GM23338 (cell line): ENCODE measurements around the gene SLC66A3. TPM values are rescaled to one million over a fixed set of nuclear protein-coding genes. Genes with fewer than 3 reads are reported as not detected.

Source experiments
- ATAC-seq: fragments of 200-7000 bp; cut with Tn5 transposase; 3 replicates; pipeline ENCODE4 v1.9.1; 2020
- DNase-seq: peaks from one replicate; pipeline ENCODE4 v3.0.0-alpha.2; 2015; ENCODE audit warnings: low spot score
- H2AFZ ChIP-seq: fragments of 200-600 bp; sonication (generic); 2 replicates; pipeline ENCODE4 v1.8.0; 2016; ENCODE audit warnings: antibody characterized with exemption, mild to moderate bottlenecking, moderate library complexity
- H3F3A ChIP-seq: fragments of 200-600 bp; sonication (generic); replicated peaks from 2 replicates; pipeline ENCODE4 v1.8.0; 2017; ENCODE audit warnings: antibody characterized with exemption, mixed run types, low read depth
- H3K27ac ChIP-seq: fragments of 200-600 bp; sonication (generic); 2 replicates; pipeline ENCODE4 v1.6.1; 2016; ENCODE audit warnings: low read depth
- H3K27me3 ChIP-seq: fragments of 200-600 bp; sonication (generic); 2 replicates; pipeline ENCODE4 v1.8.0; 2016; ENCODE audit warnings: mild to moderate bottlenecking, mixed run types, moderate library complexity; ENCODE audit not compliant: insufficient read depth
- H3K36me3 ChIP-seq: fragments of 200-600 bp; sonication (generic); 2 replicates; pipeline ENCODE4 v1.8.0; 2016; ENCODE audit warnings: mild to moderate bottlenecking; ENCODE audit not compliant: insufficient read depth
- H3K4me1 ChIP-seq: fragments of 200-600 bp; sonication (generic); 2 replicates; pipeline ENCODE4 v1.8.0; 2016; ENCODE audit warnings: mild to moderate bottlenecking, moderate library complexity; ENCODE audit not compliant: insufficient read depth
- H3K4me2 ChIP-seq: fragments of 200-600 bp; sonication (generic); 2 replicates; pipeline ENCODE4 v1.7.1; 2017; ENCODE audit warnings: mixed run types
- H3K4me3 ChIP-seq: fragments of 200-600 bp; sonication (generic); 2 replicates; pipeline ENCODE4 v1.6.1; 2016; ENCODE audit warnings: mixed run types
- H3K79me2 ChIP-seq: fragments of 200-600 bp; sonication (generic); replicated peaks from 2 replicates; pipeline ENCODE4 v1.8.0; 2017; ENCODE audit warnings: mild to moderate bottlenecking; ENCODE audit not compliant: insufficient read depth
- H3K9me2 ChIP-seq: fragments of 200-600 bp; sonication (generic); 2 replicates; pipeline ENCODE4 v1.8.0; 2017; ENCODE audit not compliant: insufficient read depth
- H4K20me1 ChIP-seq: fragments of 200-600 bp; sonication (generic); replicated peaks from 2 replicates; pipeline ENCODE4 v1.8.0; 2017; ENCODE audit warnings: mild to moderate bottlenecking; ENCODE audit not compliant: insufficient read depth
- H3K27ac Mint-ChIP-seq: 2 replicates; pipeline ENCODE4 v1.8.0; 2020; ENCODE audit warnings: inconsistent platforms, mild to moderate bottlenecking, moderate library complexity, mixed read lengths
- H3K27me3 Mint-ChIP-seq: 3 replicates; pipeline ENCODE4 v1.8.0; 2022; ENCODE audit warnings: low read depth, mild to moderate bottlenecking, moderate library complexity, mixed read lengths, inconsistent platforms; ENCODE audit not compliant: insufficient read depth, poor library complexity
- H3K36me3 Mint-ChIP-seq: 3 replicates; pipeline ENCODE4 v1.8.0; 2021; ENCODE audit warnings: low read depth, mild to moderate bottlenecking, inconsistent platforms, moderate library complexity, mixed read lengths
- H3K4me1 Mint-ChIP-seq: 3 replicates; pipeline ENCODE4 v1.8.0; 2020; ENCODE audit warnings: mild to moderate bottlenecking, inconsistent platforms, mixed read lengths
- H3K4me3 Mint-ChIP-seq: 3 replicates; pipeline ENCODE4 v1.8.0; 2021; ENCODE audit warnings: moderate library complexity, mild to moderate bottlenecking, inconsistent platforms, mixed read lengths
- H3K9me3 Mint-ChIP-seq: 3 replicates; pipeline ENCODE4 v1.8.0; 2020; ENCODE audit warnings: moderate library complexity, mild to moderate bottlenecking, inconsistent platforms, mixed read lengths
- ETS1 ChIP-seq: IDR thresholded peaks from 2 replicates; pipeline ENCODE4 v1.6.1; 2016; ENCODE audit warnings: antibody characterized with exemption
- JUNB ChIP-seq: IDR thresholded peaks from one replicate; pipeline ENCODE4 v1.6.1; 2016; ENCODE audit warnings: antibody characterized with exemption; ENCODE audit not compliant: unreplicated experiment
- REST ChIP-seq: IDR thresholded peaks from one replicate; pipeline ENCODE4 v1.6.1; 2018; ENCODE audit warnings: antibody characterized with exemption; ENCODE audit not compliant: unreplicated experiment
- polyA plus RNA-seq: library from polyadenylated mRNA; unstranded; fragments of >200 nt; fragmentation: Nextera tagmentation; extraction: Ambion mirVana; gene quantifications from 2 replicates; pipeline ENCODE4 v1.2.1, GENCODE V29; 2016
- total RNA-seq: library from RNA; depleted of rRNA; stranded (reverse); fragments of >200 nt; shearing (Covaris generic); gene quantifications from 2 replicates; pipeline ENCODE4 v1.2.3, GENCODE V29; 2014

The SLC66A3 gene
- total and polyA plus RNA-seq, 2 experiments from 2014 or later: 13.7 to 18.4 TPM

GRCh38 chr2:11160256-11160655 lies 5.0 kb downstream of the SLC66A3 start:
- H3F3A ChIP-seq: 0 out of 2 replicates have a peak, but pooled peaks cover 7% of the 10 kb centered on the region
- Mint-ChIP-seq H3K4me1 (peaks cover 4% of the 10 kb centered on the region), H3K27me3 (peaks cover 9% of the 10 kb centered on the region), H3K27ac (no peak overlapping the region), H3K9me3 (no peaks in the 10 kb centered on the region; the same call in 2 of the 3 replicates), H3K4me3 (no peak overlapping the region), H3K36me3 (no peaks in the 10 kb centered on the region; the same call in 2 of the 3 replicates)
- H2AFZ ChIP-seq: 0 out of 2 replicates have a peak overlapping the region, but pooled peaks have one; percentile 23
- H3K27ac ChIP-seq: no peak overlapping the region
- no peaks in the 10 kb centered on the region for H3K9me2 ChIP-seq
- H4K20me1 ChIP-seq: no peaks in the 10 kb centered on the region
- H3K36me3 ChIP-seq: no peaks in the 10 kb centered on the region
- ATAC-seq (no peak), DNase-seq (no peak)
- peaks cover 6% of the 10 kb centered on the region; the same call in 1 of the 2 replicates for H3K27me3 ChIP-seq
- H3K4me2 ChIP-seq: no peak overlapping the region
- TF ChIP-seq ETS1 (no peak), JUNB (no peak)
- H3K4me1 ChIP-seq: no peaks in the 10 kb centered on the region
- no peak overlapping the region for H3K4me3 ChIP-seq
- H3K79me2 ChIP-seq: no peaks in the 10 kb centered on the region

- Histone ChIP-seq H3K4me2 (no peak overlapping the region), H3K4me1 (no peaks in the 10 kb centered on the region)
Measured at GRCh38 chr2:11160731-11161455, 5.6 kb downstream of the SLC66A3 start.

More at GRCh38 chr2:11160731-11161455, 5.6 kb downstream of the SLC66A3 start:
- H3K27ac Mint-ChIP-seq: no peak overlapping the region; the same call in 1 of the 2 replicates
- Histone ChIP-seq H3K79me2 (no peaks in the 10 kb centered on the region), H2AFZ (no peak overlapping the region), H3K36me3 (no peaks in the 10 kb centered on the region), H3K9me2 (no peaks in the 10 kb centered on the region), H3K27me3 (peaks cover 5% of the 10 kb centered on the region; the same call in 1 of the 2 replicates), H3F3A (0 out of 2 replicates have a peak, but pooled peaks cover 2% of the 10 kb centered on the region), H3K27ac (no peak overlapping the region), H3K4me3 (no peak overlapping the region), H4K20me1 (no peaks in the 10 kb centered on the region)
- no peaks in the 10 kb centered on the region; the same call in 2 of the 3 replicates for H3K9me3 Mint-ChIP-seq
- no peak for TF ChIP-seq REST
- H3K4me1 Mint-ChIP-seq: peaks cover 3% of the 10 kb centered on the region
- H3K27me3 Mint-ChIP-seq: peaks cover 9% of the 10 kb centered on the region
- H3K36me3 Mint-ChIP-seq: no peaks in the 10 kb centered on the region; the same call in 2 of the 3 replicates
- ATAC-seq (no peak), DNase-seq (no peak)
- no peak overlapping the region for H3K4me3 Mint-ChIP-seq
